ENCODE measurements around the gene PATL1.
"Not testable (repeated sequence)": the region's sequence is repeated elsewhere in the genome, so short reads cannot be mapped to it uniquely, and the experiment has no call there.

PATL1 gene, protein sequence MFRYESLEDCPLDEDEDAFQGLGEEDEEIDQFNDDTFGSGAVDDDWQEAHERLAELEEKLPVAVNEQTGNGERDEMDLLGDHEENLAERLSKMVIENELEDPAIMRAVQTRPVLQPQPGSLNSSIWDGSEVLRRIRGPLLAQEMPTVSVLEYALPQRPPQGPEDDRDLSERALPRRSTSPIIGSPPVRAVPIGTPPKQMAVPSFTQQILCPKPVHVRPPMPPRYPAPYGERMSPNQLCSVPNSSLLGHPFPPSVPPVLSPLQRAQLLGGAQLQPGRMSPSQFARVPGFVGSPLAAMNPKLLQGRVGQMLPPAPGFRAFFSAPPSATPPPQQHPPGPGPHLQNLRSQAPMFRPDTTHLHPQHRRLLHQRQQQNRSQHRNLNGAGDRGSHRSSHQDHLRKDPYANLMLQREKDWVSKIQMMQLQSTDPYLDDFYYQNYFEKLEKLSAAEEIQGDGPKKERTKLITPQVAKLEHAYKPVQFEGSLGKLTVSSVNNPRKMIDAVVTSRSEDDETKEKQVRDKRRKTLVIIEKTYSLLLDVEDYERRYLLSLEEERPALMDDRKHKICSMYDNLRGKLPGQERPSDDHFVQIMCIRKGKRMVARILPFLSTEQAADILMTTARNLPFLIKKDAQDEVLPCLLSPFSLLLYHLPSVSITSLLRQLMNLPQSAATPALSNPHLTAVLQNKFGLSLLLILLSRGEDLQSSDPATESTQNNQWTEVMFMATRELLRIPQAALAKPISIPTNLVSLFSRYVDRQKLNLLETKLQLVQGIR

GRCh38 chr11:59668950-59669610 is at the start of gene PATL1:
PATL1 (minus strand) TSS chr11:59669037; CDS start chr11:59668895, 142 bp downstream.
- DNase-seq: peak; percentile 98

GRCh38 chr11:59716051-59716450 is 47.2 kb upstream of the PATL1 start:
- DNase-seq: no peak

DNA sequence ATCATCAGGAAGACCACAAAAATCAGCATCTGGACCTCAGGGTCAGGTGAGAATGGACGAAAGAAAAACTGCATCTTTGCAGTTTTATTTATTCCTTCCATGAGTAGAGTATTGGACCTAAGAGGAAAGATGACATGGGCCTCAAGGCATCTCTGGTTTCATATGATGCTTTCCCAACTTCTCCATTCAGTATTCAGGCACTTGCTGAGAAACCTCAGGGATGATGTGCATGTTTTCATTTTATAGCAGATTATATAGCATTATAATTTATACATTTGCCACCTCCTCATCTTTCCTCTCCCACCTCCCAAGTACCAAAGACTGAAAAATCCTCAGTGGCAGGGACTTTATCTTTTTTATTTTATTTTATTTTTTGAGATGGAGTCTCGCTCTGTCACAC is 44.9 kb upstream of the PATL1 start, which contains the start of gene OR10V1:
TSS of gene OR10V1 (minus strand) at position 101 of the 400 bp plus-strand sequence. CDS start at position 101, 0 bp downstream.
- DNase-seq: no peak

- DNase-seq: no peak
These were observed 41.5 kb upstream of the PATL1 start for GRCh38 chr11:59710136-59710847.

DNA sequence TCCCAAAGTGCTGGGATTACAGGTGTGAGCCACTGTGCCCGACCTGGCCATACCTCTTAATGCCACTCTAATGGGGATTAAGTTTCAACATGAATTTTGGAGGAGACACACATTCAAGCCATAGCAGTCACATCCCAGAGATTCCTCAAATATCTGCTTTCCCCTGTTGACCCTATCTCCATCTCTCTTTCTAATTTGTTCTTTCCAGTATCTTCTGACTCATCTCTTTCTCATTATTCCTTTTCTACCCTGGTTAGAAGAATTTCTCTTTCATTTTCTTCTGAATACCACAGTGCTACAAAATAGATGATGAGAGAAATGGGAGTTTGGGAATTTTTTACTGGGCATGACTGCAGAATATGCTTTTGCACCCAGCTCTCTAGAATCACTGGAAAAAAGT is 39.7 kb upstream of the PATL1 start:
- DNase-seq: no peak

GRCh38 chr11:59707371-59707770 is 38.5 kb upstream of the PATL1 start:
- no peak for DNase-seq

DNA sequence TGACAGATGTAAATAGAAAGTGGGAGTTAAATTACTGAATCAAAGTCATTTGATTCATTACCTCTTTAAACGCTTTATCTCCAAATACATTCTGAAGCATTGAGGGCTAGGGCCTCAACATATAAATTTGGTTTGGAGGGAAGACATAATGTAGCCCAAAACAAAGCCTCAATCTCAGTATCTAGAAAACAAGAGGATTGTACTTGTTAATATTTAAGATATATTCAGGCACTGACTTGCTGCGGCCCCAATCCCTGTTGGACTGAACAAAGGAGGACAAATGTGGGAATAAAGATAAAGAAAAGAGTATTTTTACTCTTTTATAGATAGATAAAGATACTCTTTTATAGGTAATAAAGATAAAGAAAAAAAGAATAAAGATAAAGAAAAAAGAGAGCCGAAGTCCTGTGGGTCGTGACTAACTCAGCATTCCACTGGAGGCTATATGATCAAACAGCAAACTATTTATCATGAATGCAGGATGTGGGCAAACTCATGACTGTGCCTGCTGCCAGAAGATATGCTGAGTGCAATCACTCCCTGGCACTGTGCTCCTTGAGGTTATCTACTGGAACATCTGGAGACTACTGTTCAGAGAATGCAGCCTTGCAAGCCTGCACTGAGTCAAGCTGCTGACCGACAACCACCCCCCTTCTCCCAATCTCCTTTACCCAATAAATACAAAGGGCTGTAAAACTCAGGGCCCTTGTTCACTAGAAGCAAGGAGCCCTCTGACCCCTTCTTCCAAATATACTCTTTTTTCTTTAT is 37.9 kb upstream of the PATL1 start:
- DNase-seq: no peak

GRCh38 chr11:59705294-59705693 is 36.5 kb upstream of the PATL1 start:
- no peak for DNase-seq

- DNase-seq: not testable (repeated sequence)
These were observed 34.7 kb upstream of the PATL1 start for GRCh38 chr11:59703515-59703914.

GRCh38 chr11:59700157-59700556 is 31.3 kb upstream of the PATL1 start:
- DNase-seq: not testable (repeated sequence)

DNA sequence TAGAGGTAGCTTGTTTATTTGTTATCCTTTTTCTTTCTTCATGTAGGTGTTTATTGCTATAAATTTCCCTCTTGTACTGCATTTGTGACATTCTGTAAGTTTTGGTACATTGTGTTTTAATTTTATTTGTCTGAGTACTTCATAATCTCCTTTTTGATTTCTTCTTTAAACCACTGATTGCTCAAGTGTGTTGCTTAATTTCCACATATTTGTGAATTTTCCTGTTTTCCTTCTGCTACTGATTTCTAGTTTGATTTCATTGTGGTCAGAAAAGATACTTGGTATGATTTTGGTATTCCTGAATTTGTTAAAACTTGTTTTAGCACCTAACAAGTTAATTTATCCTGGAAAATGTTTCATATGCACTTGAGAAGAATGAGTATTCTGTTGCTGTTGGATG is 29.7 kb upstream of the PATL1 start:
- DNase-seq: no peak

GRCh38 chr11:59692915-59693314 is 24.1 kb upstream of the PATL1 start:
- DNase-seq: no peak

GRCh38 chr11:59691156-59691555 is 22.3 kb upstream of the PATL1 start:
- no peak for DNase-seq

GRCh38 chr11:59689015-59689414 is 20.2 kb upstream of the PATL1 start:
- no peak for DNase-seq

DNA sequence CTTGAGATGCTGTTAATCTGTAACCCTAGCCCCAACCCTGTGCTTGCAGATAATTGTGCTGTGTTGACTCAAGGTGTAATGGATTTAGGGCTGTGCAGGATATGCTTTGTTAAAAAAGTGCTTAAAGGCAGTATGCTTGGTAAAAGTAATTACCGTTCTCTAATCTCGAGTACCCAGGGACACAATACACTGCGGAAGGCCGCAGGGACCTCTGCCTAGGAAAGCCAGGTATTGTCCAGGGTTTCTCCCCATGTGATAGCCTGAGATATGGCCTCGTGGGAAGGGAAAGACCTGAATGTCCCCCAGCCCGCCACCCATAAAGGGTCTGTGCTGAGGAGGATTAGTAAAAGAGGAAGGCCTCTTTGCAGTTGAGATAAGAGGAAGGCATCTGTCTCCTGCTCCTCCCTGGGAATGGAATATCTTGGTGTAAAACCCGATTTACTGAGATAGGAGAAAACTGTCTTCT is 12.5 kb upstream of the PATL1 start:
- DNase-seq: not testable (repeated sequence)

DNA sequence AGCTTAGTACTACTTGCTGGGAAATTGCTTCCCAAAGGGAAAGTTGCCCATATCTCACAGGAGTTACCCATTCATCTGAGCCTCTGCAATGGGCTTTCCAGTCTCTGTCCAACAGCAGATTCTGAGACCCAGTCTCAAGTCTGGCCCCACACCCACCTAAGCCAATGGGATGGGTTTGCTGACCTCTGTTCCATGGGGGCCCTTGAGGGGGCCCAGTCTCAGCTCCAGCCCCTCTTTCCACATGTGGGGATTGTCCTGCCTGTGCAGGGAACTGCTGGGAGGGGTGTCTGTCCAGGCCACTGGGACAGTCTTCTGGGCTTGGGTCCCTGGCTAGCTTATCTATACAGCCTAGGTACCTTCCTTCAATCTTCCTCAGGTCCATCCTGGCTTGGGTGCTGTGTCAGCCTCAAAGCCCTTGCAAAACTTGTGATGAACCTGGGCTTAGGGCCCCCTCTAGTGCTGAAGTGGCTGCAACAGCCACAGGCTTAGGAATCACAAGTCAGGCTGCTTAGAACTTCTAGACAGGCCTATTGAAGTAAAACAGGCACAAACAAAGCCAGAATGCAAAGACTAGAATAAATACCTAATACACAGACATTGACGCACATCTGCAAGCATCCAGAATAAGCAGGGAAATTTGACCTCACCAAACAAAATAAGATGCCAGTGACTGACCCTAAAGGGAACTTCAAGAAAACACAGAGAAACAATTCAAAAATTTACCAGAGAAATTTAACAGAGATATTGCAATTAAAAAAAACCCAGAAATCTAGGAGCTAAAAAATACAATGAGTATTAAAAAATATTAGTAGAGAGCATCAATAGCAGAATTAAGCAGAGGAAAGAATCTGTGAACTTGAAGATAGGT is 11.7 kb upstream of the PATL1 start:
- DNase-seq: peak; percentile 55

DNA sequence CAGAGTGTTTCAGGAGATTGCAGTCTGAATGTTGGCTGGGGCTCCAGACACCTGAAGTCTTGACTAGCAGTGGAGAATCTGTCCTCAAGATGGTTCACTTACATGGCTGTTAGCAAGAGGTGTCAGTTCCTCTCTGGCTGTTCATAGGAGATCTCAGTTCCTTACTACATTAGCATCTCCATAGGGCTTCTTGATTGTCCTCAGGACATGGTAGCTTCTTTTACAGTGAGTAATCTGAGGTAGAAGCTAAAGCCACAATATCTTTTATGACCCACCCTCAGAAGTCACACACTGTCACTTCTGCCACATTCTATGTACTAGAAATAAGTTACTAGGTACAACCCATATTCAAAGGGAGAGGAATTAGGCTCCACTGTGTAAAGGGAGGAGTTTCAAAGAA is 10.5 kb upstream of the PATL1 start:
- DNase-seq: no peak

GRCh38 chr11:59678813-59679165 is 10.0 kb upstream of the PATL1 start:
- no peak for DNase-seq

GRCh38 chr11:59678118-59678812 is 9.4 kb upstream of the PATL1 start:
- DNase-seq: no peak

- no peak for DNase-seq
These were observed 7.4 kb upstream of the PATL1 start for GRCh38 chr11:59676205-59676604.
